Tibial nerve (tissue), 4 donors: ENCODE data around the gene ATP6V1G3.

Source experiments
- EP300 ChIP-seq, 2 donors: sonication (generic); formaldehyde crosslinking; IDR thresholded peaks; one replicate each; pipeline ENCODE4 v1.6.1; 2017; ENCODE audit warnings: antibody characterized with exemption in 2 of 2, mild to moderate bottlenecking in 1 of 2
- POLR2A ChIP-seq, 2 donors: fragments of 450-650 bp; IDR thresholded peaks; one replicate each; pipeline ENCODE4 v1.6.1; 2017; ENCODE audit warnings: antibody characterized with exemption in 2 of 2, mild to moderate bottlenecking in 2 of 2, moderate library complexity in 2 of 2
- TF ChIP-seq, protein P1 (sequence below), 5 experiments: fragments of 200-600 bp in 3 of 5; fragments of 450-650 bp in 2 of 5; sonication (generic) in 3 of 5; IDR thresholded peaks; one replicate each; pipeline ENCODE4 v1.5.1; 2016 to 2019; ENCODE audit warnings: antibody characterized with exemption in 5 of 5, mild to moderate bottlenecking in 3 of 5, moderate library complexity in 2 of 5

DNA sequence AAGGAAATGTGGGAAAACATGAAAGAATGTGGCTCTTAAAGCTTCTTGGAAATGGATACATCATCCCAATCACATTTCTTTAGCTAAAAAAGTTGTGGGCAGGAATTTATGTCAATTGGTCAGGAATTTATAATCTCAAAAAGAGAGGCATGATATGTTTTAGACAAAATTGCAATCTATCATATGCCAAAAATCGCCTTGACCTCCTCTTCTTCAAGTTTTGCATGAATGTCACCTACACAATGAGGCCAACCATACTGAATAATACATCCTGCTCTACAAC is 42.4 kb downstream of the ATP6V1G3 start:
- TF ChIP-seq, protein P1, sequence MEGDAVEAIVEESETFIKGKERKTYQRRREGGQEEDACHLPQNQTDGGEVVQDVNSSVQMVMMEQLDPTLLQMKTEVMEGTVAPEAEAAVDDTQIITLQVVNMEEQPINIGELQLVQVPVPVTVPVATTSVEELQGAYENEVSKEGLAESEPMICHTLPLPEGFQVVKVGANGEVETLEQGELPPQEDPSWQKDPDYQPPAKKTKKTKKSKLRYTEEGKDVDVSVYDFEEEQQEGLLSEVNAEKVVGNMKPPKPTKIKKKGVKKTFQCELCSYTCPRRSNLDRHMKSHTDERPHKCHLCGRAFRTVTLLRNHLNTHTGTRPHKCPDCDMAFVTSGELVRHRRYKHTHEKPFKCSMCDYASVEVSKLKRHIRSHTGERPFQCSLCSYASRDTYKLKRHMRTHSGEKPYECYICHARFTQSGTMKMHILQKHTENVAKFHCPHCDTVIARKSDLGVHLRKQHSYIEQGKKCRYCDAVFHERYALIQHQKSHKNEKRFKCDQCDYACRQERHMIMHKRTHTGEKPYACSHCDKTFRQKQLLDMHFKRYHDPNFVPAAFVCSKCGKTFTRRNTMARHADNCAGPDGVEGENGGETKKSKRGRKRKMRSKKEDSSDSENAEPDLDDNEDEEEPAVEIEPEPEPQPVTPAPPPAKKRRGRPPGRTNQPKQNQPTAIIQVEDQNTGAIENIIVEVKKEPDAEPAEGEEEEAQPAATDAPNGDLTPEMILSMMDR (IDR thresholded peaks at IDR 0.05): no peak
- no peak for TF ChIP-seq EP300 (IDR thresholded peaks at IDR 0.05)
- no peak for TF ChIP-seq POLR2A (IDR thresholded peaks at IDR 0.05)
